ENCODE data around the gene CAB39L.

CAB39L gene

GRCh38 chr13:49443704-49444523 is at the start of gene CAB39L, which contains the start of gene SETDB2:
Gene CAB39L, minus strand, starts transcription at chr13:49444064. Its CDS starts 61,154 bp downstream, at chr13:49382910.
Gene SETDB2, plus strand, starts transcription at chr13:49444274. Its CDS starts 7,620 bp downstream, at chr13:49451894.
- DNase-seq (ENCODE audit: low read depth in 2 of 2), result peak; percentile 97 to 99

- no peak for DNase-seq (ENCODE audit: low read depth in 2 of 2)
Observed at GRCh38 chr13:49488563-49488962, 44.7 kb upstream of the CAB39L start.

GRCh38 chr13:49481788-49482187 is 37.9 kb upstream of the CAB39L start:
- no peak for DNase-seq (ENCODE audit: low read depth in 2 of 2)

- no peak for DNase-seq (ENCODE audit: low read depth in 2 of 2)
Observed at GRCh38 chr13:49476529-49476928, 32.7 kb upstream of the CAB39L start.

GRCh38 chr13:49472186-49472585 is 28.3 kb upstream of the CAB39L start:
- no peak for DNase-seq (ENCODE audit: low read depth in 2 of 2)

- no peak for DNase-seq (ENCODE audit: low read depth in 2 of 2)
Observed at GRCh38 chr13:49466292-49466838, 22.5 kb upstream of the CAB39L start.

GRCh38 chr13:49464621-49465325 is 20.9 kb upstream of the CAB39L start:
- no peak for DNase-seq (ENCODE audit: low read depth in 2 of 2)

- DNase-seq (ENCODE audit: low read depth in 2 of 2), result no peak
Observed at GRCh38 chr13:49464085-49464484, 20.2 kb upstream of the CAB39L start.

- no peak for DNase-seq (ENCODE audit: low read depth in 2 of 2)
Observed at GRCh38 chr13:49459580-49459979, 15.7 kb upstream of the CAB39L start.

- DNase-seq (ENCODE audit: low read depth in 2 of 2), result no peak
Observed at GRCh38 chr13:49457221-49457620, 13.4 kb upstream of the CAB39L start.

GRCh38 chr13:49456156-49456555 is 12.3 kb upstream of the CAB39L start:
- no peak for DNase-seq (ENCODE audit: low read depth in 2 of 2)

GRCh38 chr13:49455007-49455398 is 11.1 kb upstream of the CAB39L start:
- no peak for DNase-seq (ENCODE audit: low read depth in 2 of 2)

- DNase-seq (ENCODE audit: low read depth in 2 of 2), result no peak
Observed at GRCh38 chr13:49454388-49455006, 10.6 kb upstream of the CAB39L start.

- no peak for DNase-seq (ENCODE audit: low read depth in 2 of 2)
Observed at GRCh38 chr13:49453465-49453864, 9.6 kb upstream of the CAB39L start.

GRCh38 chr13:49452725-49453457 is 9.0 kb upstream of the CAB39L start:
- DNase-seq (ENCODE audit: low read depth in 2 of 2), result no peak

GRCh38 chr13:49450105-49450819 is 6.4 kb upstream of the CAB39L start:
- DNase-seq (ENCODE audit: low read depth in 2 of 2), result no peak

- DNase-seq (ENCODE audit: low read depth in 2 of 2), result no peak
Observed at GRCh38 chr13:49448753-49449152, 4.9 kb upstream of the CAB39L start.

GRCh38 chr13:49446473-49446872 is 2.6 kb upstream of the CAB39L start:
- DNase-seq (ENCODE audit: low read depth in 2 of 2), result no peak

GRCh38 chr13:49444524-49445395 is 896 bp upstream of the CAB39L start:
- peak in 1 of 2 donors; percentile 2 for DNase-seq (ENCODE audit: low read depth in 2 of 2)

- no peak for DNase-seq (ENCODE audit: low read depth in 2 of 2)
Observed at GRCh38 chr13:49443357-49443703, 534 bp downstream of the CAB39L start.

All from stimulated activated CD4-positive, alpha-beta T cell treated with anti-CD3 and anti-CD28 coated beads, Interleukin-15, amount 100 ng/mL, for 48 hours (primary cell).